GM13976 (cell line): ENCODE measurements around the gene GRIK5.

Source experiments
- DNase-seq: peaks from one replicate; pipeline ENCODE4 v3.0.0; 2012; ENCODE audit warnings: low spot score
- CTCF ChIP-seq: IDR thresholded peaks from 2 replicates; pipeline ENCODE4 v1.5.1; 2012; ENCODE audit warnings: borderline replicate concordance, mild to moderate bottlenecking; ENCODE audit not compliant: insufficient read depth; ENCODE audit errors: extremely low read depth, missing control alignments, control extremely low read depth
- in situ Hi-C: fragments of 300-500 bp; cut with MboI; formaldehyde crosslinking; loops from one replicate; pipeline ENCODE4 v1.12.0; 2022; ENCODE audit warnings: low sequenced_read_pairs, mixed read lengths, inconsistent platforms; ENCODE audit not compliant: unreplicated experiment

The GRIK5 gene

DNA sequence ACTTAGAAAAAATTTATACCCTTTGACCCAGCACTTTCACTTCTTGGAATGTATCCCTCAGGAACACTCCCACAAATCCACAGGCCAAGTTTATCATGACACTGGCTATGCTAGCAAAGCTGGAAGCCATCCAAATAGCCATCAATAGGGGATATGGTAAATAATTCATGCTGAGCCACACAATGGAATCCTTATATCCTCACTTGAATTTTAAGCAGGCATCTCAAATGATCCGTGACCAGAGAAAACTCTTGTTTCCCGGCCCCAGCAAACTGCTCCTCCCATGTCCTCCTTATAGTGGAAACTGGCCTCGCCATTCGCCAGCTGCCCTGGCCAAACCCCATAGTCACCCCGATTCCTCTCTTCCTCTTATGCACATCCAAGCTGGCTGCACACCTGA, 37.6 kb downstream of the GRIK5 start:
- in situ Hi-C loops, result no loop called here
- no peak for DNase-seq
- TF ChIP-seq CTCF, result no peak

DNA sequence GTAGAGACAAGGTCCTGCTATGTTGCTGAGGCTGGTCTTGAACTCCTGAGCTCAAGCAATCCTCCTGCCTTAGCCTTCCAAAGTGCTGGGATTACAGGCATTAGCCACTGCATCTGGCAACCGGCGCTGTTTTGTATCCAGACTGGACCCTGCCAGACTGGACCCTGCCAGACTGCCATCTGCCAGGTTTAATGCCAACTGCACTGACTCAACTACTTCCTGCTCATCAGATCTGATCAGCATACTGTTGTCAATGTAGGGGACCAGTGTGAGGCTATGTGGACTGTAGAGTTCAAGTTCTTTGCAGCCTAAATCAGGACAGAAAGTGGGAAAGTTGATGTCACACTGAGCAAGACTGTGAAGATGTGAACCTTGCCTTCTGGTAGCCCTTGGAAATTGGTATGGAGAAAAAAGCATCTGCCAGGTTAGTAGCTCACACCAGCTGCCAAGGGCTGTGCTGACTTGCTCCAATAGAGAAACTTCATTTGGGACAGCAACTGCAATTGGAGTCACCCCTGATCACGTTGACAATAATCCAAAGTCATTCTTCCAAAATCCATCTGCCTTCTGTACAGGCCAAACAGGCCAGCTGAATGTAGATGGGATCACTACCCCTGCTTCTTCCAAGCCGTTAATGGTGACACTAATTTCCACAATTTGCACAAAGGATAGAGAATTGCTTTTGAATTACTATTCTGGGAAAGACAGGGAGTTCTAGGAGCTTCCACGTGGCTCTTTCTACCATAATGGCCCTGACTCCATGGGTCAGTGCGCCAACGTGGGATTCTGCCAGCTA, 39.2 kb downstream of the GRIK5 start:
- no peak for TF ChIP-seq CTCF
- no peak for DNase-seq
- in situ Hi-C loops, result no loop called here

- DNase-seq, result no peak
- peak; percentile 59 for TF ChIP-seq CTCF
Measured at GRCh38 chr19:42028304-42029216, 41.4 kb downstream of the GRIK5 start.

DNA sequence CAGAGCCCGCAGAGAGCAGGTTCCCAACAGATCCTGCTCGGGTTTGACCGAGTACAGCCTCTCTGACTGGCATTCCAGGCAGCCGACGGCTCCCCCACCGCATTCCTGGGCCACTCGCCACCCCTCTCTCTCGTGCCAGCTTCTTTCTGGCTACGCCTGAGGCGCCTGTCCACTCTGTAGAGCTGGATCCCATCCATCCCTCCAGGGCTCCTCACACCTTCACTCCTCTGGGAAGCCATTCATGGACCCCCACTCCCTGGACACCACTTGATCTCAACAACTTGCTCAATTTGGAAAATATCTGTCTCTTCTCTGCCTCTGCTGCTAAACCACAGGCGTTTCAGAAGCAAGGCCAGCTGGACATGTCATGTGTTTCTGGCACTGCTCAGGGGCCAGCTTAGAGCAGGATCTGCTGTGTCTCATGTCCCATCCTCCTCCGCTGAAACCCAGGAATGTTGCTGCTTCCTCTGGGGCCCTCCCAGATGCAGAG, 45.3 kb downstream of the GRIK5 start:
- TF ChIP-seq CTCF, result no peak
- in situ Hi-C loops, result no loop called here
- no peak for DNase-seq

More at GRCh38 chr19:42028304-42029216, 41.4 kb downstream of the GRIK5 start:
- in situ Hi-C loops, result no loop called here

- DNase-seq, result no peak
- no peak for TF ChIP-seq CTCF
- in situ Hi-C loops, result no loop called here
Measured at GRCh38 chr19:42023943-42024260, 46.1 kb downstream of the GRIK5 start.

DNA sequence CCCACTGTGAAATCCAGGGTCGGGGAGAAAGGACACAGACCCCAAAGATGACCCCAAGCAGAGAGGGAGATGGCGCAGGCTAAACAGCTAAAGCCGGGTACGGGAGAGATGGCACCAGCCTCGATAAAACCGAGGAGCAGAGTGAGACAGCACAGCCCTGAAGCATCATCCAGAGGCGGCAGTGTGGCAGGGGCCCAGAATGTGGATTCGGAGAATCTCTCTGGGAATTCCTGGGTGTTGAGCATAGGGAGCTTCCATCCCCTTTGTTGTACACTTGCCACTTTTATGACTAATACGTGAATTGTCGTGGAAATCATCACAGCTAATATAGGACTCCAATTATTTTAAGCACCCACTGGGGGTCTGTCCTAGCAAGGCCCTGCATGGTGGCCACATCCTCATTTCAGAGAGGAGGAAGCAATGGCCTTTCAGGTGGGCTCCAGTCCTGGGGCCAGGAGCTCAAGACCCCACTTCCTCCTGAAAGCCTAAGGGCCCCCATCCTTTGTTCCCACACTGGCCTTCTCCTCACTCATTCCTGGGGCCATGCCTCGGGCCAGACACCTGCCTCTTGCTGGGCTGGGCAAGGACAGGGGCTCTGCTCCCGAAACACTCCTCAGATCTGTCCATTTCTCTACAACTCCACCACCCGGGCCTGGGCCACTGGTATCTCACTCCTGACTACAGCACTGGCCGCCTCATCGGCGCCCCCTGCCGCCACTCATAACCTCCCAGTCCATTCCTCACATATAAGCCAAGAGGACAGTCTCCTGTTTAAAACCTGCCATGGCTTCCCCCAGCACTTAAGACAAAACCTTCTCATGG, 46.7 kb downstream of the GRIK5 start:
- peak; percentile 47 for TF ChIP-seq CTCF
- in situ Hi-C loops, result no loop called here
- DNase-seq, result peak; percentile 63
